ENCODE data around the gene HSPB9.

HSPB9 gene

DNA sequence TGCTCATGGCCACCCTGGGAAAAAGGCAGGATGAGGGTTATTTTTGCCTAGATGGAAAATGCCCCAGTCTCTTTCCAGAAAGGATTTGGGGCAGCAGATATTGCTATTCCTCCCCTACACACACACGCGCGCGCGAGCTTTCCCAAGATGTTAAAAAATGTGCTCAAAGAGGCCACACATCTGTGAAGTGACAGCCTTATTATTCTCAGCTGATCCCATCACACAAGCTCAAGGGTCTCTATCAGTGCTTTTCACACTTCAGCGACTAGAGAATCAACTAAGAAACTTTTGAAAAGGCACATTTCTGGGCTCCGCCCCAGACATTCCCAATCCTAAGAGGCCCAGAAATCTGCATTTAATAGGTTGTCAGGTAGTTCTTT, 37.9 kb downstream of the HSPB9 start:
- no peak for DNase-seq (ENCODE audit: low read depth)
- TF ChIP-seq MYC (IDR thresholded peaks at IDR 0.05; ENCODE audit: low read depth, low read length), result no peak
- no peak overlapping the region for H3K4me3 ChIP-seq (ENCODE audit: low read depth, low read length)

DNA sequence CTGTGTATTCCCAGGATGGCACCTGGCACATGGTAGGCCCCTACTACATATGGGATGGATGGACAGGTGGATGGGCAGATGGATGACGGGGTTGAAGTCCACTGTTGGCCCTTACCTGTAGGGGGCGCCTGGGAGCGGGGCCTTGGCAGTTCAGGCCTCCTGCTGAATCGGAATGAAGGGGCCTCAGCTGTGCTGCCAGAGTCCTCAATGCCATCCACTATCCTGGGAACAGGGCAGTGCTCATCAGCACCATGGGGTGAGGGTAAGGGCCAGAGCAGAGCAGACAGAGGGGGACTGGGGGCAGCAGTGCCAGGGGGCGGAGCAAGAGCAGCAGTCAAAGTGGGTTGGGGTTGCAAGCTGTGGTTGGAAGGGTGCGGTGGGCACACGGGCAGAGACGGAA, 40.5 kb downstream of the HSPB9 start:
- H3K4me3 ChIP-seq (ENCODE audit: low read depth, low read length), result no peak overlapping the region
- TF ChIP-seq MYC (IDR thresholded peaks at IDR 0.05; ENCODE audit: low read depth, low read length), result no peak
- TF ChIP-seq, protein P1, sequence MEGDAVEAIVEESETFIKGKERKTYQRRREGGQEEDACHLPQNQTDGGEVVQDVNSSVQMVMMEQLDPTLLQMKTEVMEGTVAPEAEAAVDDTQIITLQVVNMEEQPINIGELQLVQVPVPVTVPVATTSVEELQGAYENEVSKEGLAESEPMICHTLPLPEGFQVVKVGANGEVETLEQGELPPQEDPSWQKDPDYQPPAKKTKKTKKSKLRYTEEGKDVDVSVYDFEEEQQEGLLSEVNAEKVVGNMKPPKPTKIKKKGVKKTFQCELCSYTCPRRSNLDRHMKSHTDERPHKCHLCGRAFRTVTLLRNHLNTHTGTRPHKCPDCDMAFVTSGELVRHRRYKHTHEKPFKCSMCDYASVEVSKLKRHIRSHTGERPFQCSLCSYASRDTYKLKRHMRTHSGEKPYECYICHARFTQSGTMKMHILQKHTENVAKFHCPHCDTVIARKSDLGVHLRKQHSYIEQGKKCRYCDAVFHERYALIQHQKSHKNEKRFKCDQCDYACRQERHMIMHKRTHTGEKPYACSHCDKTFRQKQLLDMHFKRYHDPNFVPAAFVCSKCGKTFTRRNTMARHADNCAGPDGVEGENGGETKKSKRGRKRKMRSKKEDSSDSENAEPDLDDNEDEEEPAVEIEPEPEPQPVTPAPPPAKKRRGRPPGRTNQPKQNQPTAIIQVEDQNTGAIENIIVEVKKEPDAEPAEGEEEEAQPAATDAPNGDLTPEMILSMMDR (IDR thresholded peaks at IDR 0.05; ENCODE audit: low read depth, low read length), result peak; percentile 82
- DNase-seq (ENCODE audit: low read depth), result peak; percentile 59

DNA sequence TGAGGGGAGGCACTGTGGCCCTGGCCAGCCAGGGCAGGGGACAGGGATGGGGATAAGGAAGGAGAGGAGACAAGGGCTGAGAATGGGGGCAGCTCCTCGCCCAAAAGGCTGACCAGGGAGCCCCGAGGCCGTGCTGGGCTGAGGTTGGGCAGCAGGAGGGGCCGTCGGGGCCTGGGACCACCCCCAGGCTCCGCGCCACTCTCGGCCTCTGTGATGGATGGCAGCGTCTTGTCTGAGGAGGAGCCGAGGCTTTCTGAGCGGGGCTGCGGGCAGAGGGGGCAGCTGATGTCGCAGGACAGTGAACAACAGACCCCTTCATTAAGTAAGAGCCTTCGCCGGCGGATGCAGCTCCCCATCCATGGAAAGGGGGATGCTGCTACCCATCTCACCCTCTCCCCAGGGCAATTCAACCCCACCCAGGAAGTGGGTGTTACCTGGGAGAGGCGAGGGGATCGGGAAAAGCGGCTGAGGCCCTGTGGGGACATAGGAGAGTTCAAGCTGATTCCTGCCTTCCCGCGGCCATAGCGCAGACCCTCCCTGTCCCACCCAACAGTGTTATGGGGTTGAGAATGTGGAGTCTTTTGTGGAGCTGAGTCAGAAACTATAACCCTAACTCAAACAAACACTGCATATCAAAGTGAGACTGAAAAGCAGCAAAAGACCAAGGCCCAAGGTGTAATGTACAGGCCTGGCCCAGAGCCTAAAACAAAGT, 41.2 kb downstream of the HSPB9 start:
- DNase-seq (ENCODE audit: low read depth), result no peak
- TF ChIP-seq POLR2A (IDR thresholded peaks at IDR 0.05; ENCODE audit: extremely low read depth, insufficient read length) (no peak), MYC (IDR thresholded peaks at IDR 0.05; ENCODE audit: low read depth, low read length) (no peak)
- TF ChIP-seq, protein P1 (IDR thresholded peaks at IDR 0.05; ENCODE audit: low read depth, low read length), result no peak
- TF ChIP-seq, protein P2, sequence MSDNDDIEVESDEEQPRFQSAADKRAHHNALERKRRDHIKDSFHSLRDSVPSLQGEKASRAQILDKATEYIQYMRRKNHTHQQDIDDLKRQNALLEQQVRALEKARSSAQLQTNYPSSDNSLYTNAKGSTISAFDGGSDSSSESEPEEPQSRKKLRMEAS (IDR thresholded peaks at IDR 0.05; ENCODE audit: low read depth, low read length), result no peak
- no peak overlapping the region for H3K4me3 ChIP-seq (ENCODE audit: low read depth, low read length)

DNA sequence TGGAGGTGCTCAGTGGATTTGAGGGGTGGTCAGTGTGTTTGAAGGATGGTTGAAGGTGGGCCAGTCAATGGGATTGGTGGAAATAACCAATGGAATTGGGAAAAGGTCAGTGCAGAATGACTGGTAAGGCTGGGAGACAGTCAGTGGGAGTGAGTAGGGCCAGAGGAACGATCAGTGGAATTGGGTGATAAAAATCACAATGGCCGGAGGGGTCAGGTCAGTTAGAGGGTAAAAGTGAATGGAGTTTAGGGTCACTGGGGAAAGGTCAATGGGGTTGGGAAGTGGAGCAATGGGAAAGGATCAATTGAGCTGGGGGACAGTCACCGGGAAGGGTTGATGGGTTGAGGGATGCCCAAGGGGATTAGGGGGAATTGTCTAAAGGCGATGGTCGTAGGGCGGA, 43.1 kb downstream of the HSPB9 start:
- no peak overlapping the region for H3K4me3 ChIP-seq (ENCODE audit: low read depth, low read length)
- no peak for DNase-seq (ENCODE audit: low read depth)
- TF ChIP-seq, protein P1 (IDR thresholded peaks at IDR 0.05; ENCODE audit: low read depth, low read length), result no peak
- no peak for TF ChIP-seq MYC (IDR thresholded peaks at IDR 0.05; ENCODE audit: low read depth, low read length)
- TF ChIP-seq, protein P2 (IDR thresholded peaks at IDR 0.05; ENCODE audit: low read depth, low read length), result no peak
- no peak for TF ChIP-seq POLR2A (IDR thresholded peaks at IDR 0.05; ENCODE audit: extremely low read depth, insufficient read length)

DNA sequence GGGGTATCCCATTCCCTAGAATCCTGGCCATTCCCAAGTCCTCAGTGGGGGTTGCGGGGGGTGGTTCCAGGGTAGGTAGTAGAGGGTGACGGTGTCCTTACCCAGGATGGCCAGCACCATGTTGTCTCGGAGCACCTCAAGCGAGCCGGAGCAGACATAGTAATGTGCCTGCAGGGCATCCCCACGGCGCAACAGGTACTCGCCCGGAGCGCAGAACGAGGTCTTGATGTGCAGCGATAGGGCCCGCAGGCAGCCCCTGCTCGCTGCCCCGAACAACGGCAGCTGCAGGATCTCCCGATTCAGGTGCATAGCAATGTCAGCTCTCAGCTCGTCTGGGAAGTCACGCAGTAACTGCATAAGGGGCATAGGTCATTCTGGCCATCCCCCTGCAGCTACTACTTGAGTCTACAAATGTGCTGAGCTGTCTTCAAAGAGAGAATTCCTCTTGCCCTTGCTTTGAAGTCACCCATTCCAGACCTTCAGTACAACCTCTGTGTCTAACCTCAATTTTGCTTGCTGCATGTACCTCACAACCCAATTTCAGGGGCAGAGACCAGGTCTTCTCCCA, 43.7 kb downstream of the HSPB9 start:
- H3K4me3 ChIP-seq (ENCODE audit: low read depth, low read length), result no peak overlapping the region
- TF ChIP-seq MYC (IDR thresholded peaks at IDR 0.05; ENCODE audit: low read depth, low read length) (no peak), POLR2A (IDR thresholded peaks at IDR 0.05; ENCODE audit: extremely low read depth, insufficient read length) (no peak)
- TF ChIP-seq, protein P1 (IDR thresholded peaks at IDR 0.05; ENCODE audit: low read depth, low read length), result no peak
- TF ChIP-seq, protein P2 (IDR thresholded peaks at IDR 0.05; ENCODE audit: low read depth, low read length), result no peak
- DNase-seq (ENCODE audit: low read depth), result no peak

DNA sequence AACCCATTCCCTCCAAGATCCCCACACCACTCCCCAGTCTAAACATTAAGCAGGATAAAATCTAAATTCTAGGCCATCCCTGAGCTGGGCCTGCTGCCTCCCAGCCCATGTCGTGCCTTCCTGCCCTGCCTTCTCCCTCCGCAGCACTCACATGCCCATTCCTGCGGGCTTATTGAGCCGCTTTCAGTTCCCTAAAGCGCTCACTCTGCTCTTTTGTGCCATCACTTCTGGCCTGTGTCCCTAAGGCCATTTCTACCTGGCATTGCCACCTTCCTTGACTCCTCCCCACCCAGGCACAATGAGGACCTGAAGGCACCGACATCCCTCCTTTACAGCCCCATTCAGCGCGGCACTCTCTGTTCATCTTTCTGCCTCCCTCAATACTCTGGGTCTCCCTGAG, 45.2 kb downstream of the HSPB9 start:
- no peak overlapping the region for H3K4me3 ChIP-seq (ENCODE audit: low read depth, low read length)
- DNase-seq (ENCODE audit: low read depth), result no peak
- TF ChIP-seq MYC (IDR thresholded peaks at IDR 0.05; ENCODE audit: low read depth, low read length), result no peak
- no peak for TF ChIP-seq POLR2A (IDR thresholded peaks at IDR 0.05; ENCODE audit: extremely low read depth, insufficient read length)
- TF ChIP-seq, protein P1 (IDR thresholded peaks at IDR 0.05; ENCODE audit: low read depth, low read length), result no peak
- TF ChIP-seq, protein P2 (IDR thresholded peaks at IDR 0.05; ENCODE audit: low read depth, low read length), result no peak

All from NB4 (cell line).